IMR-90 (cell line): Measurements from ENCODE around the gene SELENOS. TPM values are rescaled to one million over a fixed set of nuclear protein-coding genes. Genes with fewer than 3 reads are reported as not detected.

Experiments
- MXI1 ChIP-seq: IDR thresholded peaks from 2 replicates; pipeline ENCODE4 v1.6.1; 2012; ENCODE audit warnings: low read depth, mild to moderate bottlenecking, low read length, moderate library complexity, borderline replicate concordance
- RAD21 ChIP-seq: IDR thresholded peaks from 2 replicates; pipeline ENCODE4 v1.6.1; 2012; ENCODE audit warnings: low read length, improper control_type of control experiment
- polyA plus RNA-seq, 3 experiments: library from polyadenylated mRNA; depleted of rRNA; stranded (reverse); fragments of >200 nt; gene quantifications; 2 replicates each; pipeline ENCODE4 v1.2.3, GENCODE V29; 2012; ENCODE audit warnings: low replicate concordance in 1 of 3
- total RNA-seq: library from RNA; depleted of rRNA; stranded (reverse); fragments of >200 nt; gene quantifications from 2 replicates; pipeline ENCODE4 v1.2.3, GENCODE V29; 2012
- TF ChIP-seq, protein P1 (sequence below): fragments of 150-350 bp; IDR thresholded peaks from 2 replicates; pipeline ENCODE4 v1.6.1; 2016; ENCODE audit warnings: low read depth, mild to moderate bottlenecking, low read length, moderate library complexity, borderline replicate concordance

Gene SELENOS
- total and polyA plus RNA-seq, 2 of the 4 experiments (the other 2 are of a cell fraction) = 39.8 to 77.1 TPM

GRCh38 chr15:101294731-101295606 is 17.7 kb upstream of the SELENOS start, which contains the start of gene SNRPA1 (continued):
- TF ChIP-seq, protein P1, sequence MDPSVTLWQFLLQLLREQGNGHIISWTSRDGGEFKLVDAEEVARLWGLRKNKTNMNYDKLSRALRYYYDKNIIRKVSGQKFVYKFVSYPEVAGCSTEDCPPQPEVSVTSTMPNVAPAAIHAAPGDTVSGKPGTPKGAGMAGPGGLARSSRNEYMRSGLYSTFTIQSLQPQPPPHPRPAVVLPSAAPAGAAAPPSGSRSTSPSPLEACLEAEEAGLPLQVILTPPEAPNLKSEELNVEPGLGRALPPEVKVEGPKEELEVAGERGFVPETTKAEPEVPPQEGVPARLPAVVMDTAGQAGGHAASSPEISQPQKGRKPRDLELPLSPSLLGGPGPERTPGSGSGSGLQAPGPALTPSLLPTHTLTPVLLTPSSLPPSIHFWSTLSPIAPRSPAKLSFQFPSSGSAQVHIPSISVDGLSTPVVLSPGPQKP = peak; percentile 69; the same call in 1 of the 2 replicates
- TF ChIP-seq RAD21 = no peak
- peak; percentile 95 for TF ChIP-seq MXI1
